GM12891 (cell line): Measurements from ENCODE around the gene MEP1A.
"Not testable (repeated sequence)": the region's sequence is repeated elsewhere in the genome, so short reads cannot be mapped to it uniquely, and the experiment has no call there.

Experiments
- DNase-seq: peaks from one replicate; pipeline ENCODE4 v3.0.0; 2011; ENCODE audit warnings: low spot score; ENCODE audit not compliant: insufficient read length
- FAIRE-seq: peaks from 2 replicates; lab custom pipeline; 2011; peaks lifted over from hg19 to GRCh38; lab: Jason Lieb, UNC
- PAX5 ChIP-seq: IDR thresholded peaks from 2 replicates; pipeline ENCODE4 v1.6.1; 2011; ENCODE audit warnings: low read length, moderate library complexity, mild to moderate bottlenecking; ENCODE audit not compliant: insufficient read depth, severe bottlenecking
- POLR2A ChIP-seq: IDR thresholded peaks from 2 replicates; pipeline ENCODE4 v1.6.1; 2011; ENCODE audit warnings: low read depth, low read length, control low read depth
- POLR2AphosphoS5 ChIP-seq: IDR thresholded peaks from 2 replicates; pipeline ENCODE4 v1.6.1; 2011; ENCODE audit warnings: low read depth, low read length, control low read depth
- POU2F2 ChIP-seq: IDR thresholded peaks from 2 replicates; pipeline ENCODE4 v1.6.1; 2011; ENCODE audit warnings: low read depth, mild to moderate bottlenecking, control low read depth, low read length, moderate library complexity
- SPI1 ChIP-seq: IDR thresholded peaks from 2 replicates; pipeline ENCODE4 v1.6.1; 2011; ENCODE audit warnings: low read depth, low read length, control low read depth
- TAF1 ChIP-seq: IDR thresholded peaks from 2 replicates; pipeline ENCODE4 v1.6.1; 2011; ENCODE audit warnings: low read depth, low read length, control low read depth

The MEP1A gene

DNA sequence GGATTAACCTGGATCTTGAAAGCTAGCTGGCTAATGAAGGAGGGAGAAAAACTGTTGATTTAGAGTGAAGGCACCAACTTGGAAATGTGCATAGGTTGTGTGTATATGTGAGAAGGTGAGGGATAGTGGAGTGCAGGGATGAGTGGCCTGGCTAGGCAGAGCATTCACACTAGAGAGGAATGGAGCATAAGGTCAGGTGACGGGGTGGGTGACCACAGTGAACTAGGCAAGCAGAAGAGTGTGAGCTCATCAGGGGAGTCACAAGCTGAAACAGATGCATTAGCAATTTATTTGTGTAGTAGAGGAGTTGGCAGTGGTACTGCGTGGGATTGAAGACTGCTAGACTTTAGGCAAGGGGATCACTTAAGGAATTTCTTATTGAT lies 36.0 kb upstream of the MEP1A start:
- DNase-seq = no peak
- no peak for FAIRE-seq
- TF ChIP-seq POLR2A = no peak
- no peak for TF ChIP-seq SPI1
- TF ChIP-seq PAX5 = no peak
- no peak for TF ChIP-seq POLR2AphosphoS5
- TF ChIP-seq TAF1 = no peak
- TF ChIP-seq POU2F2 = no peak

- FAIRE-seq (no peak), DNase-seq (no peak)
- TF ChIP-seq POLR2AphosphoS5 (no peak), PAX5 (no peak), TAF1 (no peak), SPI1 (no peak), POLR2A (no peak), POU2F2 (no peak)
Measured at GRCh38 chr6:46758960-46759753, 34.0 kb upstream of the MEP1A start.

DNA sequence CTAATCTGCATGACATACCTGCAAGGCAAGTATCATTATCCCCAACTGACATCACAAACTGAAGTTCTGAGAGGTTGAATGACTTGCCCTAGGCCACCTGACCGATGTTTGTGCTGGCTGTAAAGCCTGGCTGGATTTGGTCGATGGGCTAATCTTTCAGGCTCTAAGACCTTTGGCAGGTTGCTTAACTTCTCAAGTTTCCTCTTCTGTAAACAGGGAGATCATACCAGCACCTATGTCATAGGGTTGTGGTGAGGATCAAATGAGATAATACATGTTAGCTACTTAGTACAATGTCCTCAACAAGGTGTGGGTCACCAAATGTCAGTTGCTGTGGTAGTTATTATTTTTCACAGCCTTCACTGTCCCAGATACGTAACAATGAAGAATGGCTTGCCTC lies 32.3 kb upstream of the MEP1A start:
- TF ChIP-seq PAX5 = no peak
- no peak for TF ChIP-seq POU2F2
- TF ChIP-seq POLR2A = no peak
- TF ChIP-seq SPI1 = no peak
- no peak for TF ChIP-seq TAF1
- TF ChIP-seq POLR2AphosphoS5 = no peak
- DNase-seq (no peak), FAIRE-seq (no peak)

DNA sequence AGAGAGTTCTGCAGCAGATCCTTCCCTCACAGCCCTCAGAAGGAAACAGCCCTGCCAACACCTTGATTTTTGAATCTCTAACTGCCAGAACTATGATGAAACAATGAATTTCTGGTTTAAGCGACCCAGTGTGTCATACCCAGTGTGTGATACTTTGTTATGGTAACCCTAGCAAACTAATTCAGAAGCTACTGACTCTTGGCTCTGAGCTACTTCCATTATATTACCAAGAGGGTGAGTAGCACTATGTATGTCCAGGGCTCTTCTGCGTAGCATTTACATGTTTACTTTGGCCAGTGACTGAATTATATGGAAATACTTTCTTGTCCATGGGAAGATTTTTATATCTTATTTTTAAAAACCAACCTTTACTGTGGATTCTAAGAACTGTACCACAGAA lies 29.7 kb upstream of the MEP1A start:
- DNase-seq (no peak), FAIRE-seq (no peak)
- TF ChIP-seq PAX5 (no peak), SPI1 (no peak), POLR2AphosphoS5 (no peak), POLR2A (no peak), TAF1 (no peak), POU2F2 (no peak)

- not testable (repeated sequence) for DNase-seq, FAIRE-seq
Measured at GRCh38 chr6:46764280-46764679, 28.9 kb upstream of the MEP1A start.

GRCh38 chr6:46764961-46765360 lies 28.2 kb upstream of the MEP1A start:
- no peak for DNase-seq
- no peak for FAIRE-seq
- TF ChIP-seq POU2F2 (no peak), TAF1 (no peak), POLR2AphosphoS5 (no peak), PAX5 (no peak), POLR2A (no peak), SPI1 (no peak)

DNA sequence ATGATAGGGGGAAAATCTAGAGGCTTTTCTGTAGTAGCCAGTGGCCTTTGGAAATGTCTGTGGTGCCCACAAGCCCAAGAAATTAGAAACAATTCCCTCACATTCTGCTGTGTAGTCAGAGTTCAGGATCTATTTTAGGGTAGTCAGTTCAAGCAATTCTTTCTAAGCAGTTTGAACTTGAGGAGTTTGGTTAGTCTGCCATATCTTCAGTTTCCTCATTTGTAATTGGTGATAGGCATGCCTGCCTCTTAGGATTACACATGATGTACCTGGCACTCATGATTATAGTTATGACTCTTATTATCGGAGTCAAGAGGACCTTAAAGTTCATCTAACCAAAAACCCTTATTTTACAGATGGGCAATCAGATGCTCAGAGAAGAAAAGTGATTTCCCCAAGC lies 21.2 kb upstream of the MEP1A start:
- no peak for FAIRE-seq
- TF ChIP-seq POU2F2 (no peak), POLR2AphosphoS5 (no peak), TAF1 (no peak), POLR2A (no peak), PAX5 (no peak), SPI1 (no peak)
- no peak for DNase-seq

DNA sequence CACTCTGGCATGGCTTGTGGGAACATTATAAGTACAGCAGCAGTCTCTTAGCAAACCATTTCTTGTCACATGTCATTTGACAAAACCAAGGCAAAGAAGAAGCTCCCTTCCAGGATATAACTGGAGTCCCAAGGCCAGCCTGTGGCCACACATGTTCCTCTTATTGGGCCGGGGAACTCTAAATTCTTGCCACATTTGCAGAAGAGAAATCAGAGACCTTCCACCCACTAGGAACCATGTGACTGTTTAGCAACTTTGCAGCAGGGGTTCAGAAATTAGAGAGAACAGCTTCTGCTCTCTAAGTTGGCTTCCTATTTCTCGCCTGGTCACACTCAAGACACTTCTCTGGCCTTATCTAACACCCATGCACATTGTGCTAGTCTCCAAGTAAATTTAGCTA lies 20.4 kb upstream of the MEP1A start:
- FAIRE-seq (no peak), DNase-seq (no peak)
- peak; percentile 34; the same call in 1 of the 2 replicates for TF ChIP-seq SPI1
- TF ChIP-seq TAF1 = no peak

DNA sequence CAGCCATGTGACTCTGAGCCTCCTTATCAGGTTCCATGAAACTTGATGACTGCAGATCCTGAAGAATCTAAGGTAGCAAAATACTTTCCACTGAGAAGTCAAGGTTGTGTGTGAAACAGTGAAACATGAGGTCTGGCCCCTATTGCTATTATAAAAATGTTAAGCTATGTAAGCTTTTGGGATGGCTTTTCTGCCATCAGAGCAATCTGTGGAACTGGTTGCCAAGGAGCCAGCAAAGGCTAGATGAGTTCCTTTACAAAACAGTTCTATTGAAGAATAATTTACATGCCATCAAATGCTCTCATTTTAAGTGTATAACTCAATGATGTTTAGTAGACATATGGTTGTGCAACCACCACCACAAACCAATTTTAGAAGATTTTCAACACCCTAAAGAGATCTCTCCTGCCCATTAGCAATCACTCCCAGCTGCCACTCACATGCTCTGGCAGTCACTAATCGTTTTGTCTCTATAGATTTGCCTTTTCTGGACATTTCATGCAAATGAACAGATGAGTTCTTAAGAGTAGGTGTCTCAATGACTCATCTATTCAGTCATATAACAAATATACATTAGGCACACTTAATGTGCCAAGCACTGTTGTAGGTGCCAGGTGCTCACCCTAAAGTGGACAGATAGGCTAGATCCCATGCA lies 19.9 kb upstream of the MEP1A start:
- no peak for TF ChIP-seq POU2F2
- no peak for TF ChIP-seq POLR2A
- no peak for TF ChIP-seq SPI1
- no peak for TF ChIP-seq PAX5
- TF ChIP-seq POLR2AphosphoS5 = no peak
- DNase-seq = no peak
- FAIRE-seq = no peak

- FAIRE-seq, DNase-seq: not testable (repeated sequence)
Measured at GRCh38 chr6:46774736-46775135, 18.5 kb upstream of the MEP1A start.

DNA sequence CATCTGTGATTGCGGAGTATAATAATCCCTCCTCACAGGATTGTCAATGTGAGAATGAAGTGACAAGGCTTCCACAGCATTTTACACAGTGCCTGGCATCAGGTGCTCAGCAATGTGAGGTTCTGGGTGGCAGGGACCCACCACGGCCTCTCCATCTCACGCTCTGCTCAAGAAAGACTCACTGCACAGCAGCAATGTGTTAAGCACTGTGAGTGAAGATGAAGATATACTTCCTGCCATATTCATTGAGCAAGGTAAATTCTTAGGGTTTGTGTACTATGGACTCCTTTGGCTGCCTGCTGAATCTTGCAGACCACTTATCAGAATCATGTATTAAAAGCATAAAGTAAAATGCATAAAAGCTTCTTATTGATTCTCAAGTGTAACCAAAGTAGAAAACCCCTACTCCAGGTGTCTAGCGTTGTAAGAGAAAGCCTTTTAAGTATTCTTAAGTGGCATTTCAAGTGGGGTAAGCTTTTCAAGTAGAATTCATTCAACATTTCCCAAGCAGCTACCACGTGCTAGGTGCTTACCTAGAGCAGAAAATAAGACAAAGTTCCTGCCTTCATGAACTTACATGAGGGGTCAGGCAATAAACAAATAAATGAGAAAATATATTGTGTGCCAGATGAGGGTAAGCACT lies 17.0 kb upstream of the MEP1A start:
- TF ChIP-seq POLR2A = no peak
- TF ChIP-seq PAX5 = no peak
- TF ChIP-seq POU2F2 = no peak
- no peak for TF ChIP-seq POLR2AphosphoS5
- no peak for TF ChIP-seq TAF1
- no peak for TF ChIP-seq SPI1
- DNase-seq = no peak
- FAIRE-seq = no peak
